T follicular helper cell (primary cell): ENCODE data around the gene PRDX5.

Experiments
- DNase-seq: peaks from one replicate; pipeline ENCODE4 v3.0.0-alpha.2; 2020; ENCODE audit warnings: low read depth

PRDX5 gene

DNA sequence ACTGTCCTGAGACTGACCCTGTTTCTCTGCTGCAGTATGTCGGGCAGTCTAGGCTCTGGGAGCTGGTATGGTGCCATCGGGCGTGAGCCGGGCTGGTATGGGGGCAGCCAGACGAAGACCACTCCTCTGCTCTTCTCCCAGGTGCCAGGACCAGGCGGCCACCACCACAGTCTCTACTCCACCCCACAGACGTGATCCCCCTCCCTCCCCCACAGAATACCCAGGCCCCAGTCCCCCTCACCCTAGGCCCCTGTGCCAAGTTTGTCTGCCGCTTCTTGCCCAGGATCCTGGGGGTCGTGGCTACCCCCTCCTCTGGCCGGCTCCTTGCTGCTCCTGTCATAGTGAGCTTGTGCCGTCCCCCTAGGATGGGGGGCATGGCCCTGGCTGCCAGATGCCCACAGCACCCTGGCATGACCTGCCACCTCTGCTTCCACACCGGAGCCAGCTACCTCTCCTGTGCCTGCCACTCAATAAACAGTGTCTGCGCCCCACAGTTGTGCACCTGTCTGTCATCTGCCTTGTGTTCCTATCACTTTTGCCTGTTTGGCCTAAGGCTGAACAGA, 28.8 kb upstream of the PRDX5 start:
- DNase-seq, result no peak

DNA sequence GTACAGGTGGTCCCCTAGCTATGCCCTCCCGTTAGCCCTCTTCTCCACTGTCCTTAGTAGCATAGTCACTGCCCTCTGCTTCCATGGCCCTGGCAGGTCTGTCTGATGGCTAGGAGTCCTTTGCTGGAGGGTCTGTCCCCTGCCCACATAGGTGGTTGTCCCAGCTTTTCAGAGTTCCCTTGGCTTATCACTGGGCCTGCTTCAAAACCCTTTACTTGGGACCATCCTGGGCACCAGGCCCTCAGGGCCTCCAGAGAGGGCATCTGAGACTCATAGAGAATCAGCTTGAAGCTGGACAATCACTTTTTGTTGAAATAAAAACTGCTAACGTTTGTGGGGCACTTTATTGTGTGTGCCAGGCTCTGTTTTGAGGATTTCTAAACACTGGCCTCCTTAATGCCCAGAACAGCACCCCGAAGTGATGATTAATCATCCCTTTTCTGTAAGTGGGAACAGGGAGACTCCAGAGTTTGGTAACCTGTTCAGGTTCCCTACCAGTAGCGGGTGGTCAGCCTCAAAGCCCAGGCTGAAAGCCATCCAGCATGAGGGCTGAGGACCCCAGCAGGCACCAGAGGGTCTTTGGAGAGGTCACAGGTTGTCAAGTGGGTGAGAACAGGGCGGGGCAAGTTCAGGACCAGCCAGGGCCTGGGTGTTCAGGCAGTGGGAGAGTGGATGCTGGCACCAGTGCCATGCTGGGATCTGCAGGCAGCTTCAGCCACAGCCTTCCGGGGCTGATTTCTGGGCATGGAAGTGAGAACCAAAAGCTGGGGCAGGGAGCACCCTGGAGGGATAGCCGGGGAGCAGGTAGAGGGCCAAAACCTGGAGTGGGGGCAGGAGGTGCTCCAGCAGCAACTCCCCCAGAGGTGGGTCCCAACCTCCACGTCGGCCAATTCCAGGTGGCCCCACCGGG, 27.3 kb upstream of the PRDX5 start:
- DNase-seq, result no peak

DNA sequence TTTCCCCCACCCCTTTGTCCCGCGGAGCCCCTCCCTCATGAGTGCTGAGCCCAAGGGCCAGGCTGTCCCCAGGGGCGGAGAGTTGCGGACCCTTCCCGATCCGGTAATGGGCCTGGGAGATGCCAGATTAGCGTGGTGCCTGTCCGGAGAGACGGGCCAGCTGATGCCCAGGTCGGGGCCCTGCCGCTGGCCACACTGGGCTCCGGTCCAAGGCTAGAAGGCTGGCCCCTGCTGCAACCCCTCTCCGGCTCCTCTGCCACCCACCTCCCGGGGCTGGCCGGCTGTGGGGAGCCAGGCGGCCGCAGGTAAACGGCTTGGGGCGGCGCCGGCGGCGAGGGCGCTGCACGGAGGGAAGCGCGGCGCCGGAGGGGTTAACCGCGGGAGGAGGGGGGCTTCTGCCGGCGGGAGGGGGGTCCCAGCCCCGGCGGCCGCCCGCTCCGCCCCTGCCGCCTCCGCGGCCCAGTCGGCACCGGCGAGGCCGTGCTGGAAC, 26.6 kb upstream of the PRDX5 start, which contains the start of gene KCNK4:
KCNK4 (plus strand) TSS at position 41 of the 490 bp plus-strand sequence. CDS start 1,717 bp downstream, outside the sequence.
- no peak for DNase-seq

DNA sequence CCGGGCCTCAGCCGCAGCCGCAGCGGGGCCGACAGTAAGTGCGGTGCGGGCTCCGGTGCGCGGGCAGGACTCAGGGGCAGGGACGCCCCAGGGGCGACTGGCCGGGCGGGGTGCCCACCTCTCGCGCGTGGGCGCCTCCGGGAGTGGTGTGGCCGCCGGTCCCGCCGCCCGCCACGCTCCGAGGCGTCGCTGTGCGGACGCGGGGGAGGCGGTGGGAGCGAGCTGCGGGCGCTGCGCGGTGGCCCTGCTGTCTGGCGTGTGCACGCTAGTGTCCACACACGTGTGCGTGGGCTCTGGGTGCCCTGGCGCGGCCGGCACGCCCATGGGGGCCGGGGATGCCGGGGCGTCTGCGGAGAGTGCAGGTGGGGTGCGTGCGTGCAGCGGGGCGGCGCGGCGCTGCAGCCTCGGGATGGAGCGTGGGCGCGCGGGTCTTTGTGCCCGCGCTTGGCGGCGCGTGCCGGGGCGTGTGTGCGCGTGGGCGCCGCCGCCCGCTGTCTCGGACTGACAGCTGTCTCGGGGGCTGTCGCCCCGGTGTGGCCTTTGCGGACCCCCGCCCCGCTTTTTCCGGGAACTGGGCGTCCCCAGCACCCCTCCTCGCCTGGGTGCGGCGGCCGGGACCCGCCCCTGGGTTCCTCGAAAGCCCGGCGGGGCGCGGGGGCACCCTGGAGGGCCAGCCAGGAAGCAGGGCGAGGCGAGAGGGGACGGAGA, 26.0 kb upstream of the PRDX5 start:
- no peak for DNase-seq

DNA sequence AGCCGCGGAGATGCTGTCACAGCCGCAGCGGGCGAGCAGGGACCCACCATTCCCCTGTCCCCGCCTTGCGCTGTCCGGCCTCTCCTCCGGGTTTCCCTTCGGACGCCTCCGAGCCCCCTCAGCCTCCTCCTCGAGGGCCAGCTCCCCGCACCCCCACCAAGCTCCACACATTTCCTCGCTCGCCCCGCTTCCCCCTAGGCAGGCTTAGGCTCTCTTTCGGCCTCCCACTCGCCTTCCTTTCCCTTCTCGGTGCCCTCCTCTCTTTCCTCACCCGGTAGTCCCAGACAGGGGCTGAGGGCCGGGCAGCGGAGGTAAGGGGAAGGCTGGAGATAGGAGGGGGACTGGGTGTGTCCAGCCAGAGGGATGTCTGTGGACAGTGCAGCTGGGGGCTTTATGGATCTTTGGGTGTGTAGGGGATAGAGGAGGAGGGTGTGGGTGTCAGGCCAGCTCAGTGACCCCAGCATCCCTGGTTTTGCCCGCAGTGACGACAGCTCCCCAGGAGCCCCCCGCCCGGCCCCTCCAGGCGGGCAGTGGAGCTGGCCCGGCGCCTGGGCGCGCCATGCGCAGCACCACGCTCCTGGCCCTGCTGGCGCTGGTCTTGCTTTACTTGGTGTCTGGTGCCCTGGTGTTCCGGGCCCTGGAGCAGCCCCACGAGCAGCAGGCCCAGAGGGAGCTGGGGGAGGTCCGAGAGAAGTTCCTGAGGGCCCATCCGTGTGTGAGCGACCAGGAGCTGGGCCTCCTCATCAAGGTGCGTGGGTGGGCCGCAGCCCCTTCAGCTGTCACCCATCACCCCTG, 25.3 kb upstream of the PRDX5 start:
- no peak for DNase-seq

DNA sequence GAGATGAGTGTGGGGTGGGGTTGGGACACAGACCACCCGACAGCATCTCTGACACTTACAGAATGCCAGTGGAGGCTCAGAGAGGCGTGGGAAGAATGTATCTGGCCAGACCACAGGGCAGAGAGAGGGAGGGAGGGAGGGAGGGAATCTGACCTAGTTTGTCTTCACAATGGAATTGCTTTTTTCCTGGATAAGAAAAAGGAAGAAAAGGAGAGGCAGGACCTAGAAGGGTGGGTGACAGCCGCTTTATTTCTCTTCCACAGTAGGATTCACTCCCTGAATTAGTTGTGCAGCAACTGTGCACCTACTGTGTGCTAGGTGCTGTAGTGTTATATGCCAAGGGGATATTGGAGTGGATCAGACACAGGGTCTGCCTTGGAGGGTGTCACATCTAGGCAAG, 23.1 kb upstream of the PRDX5 start:
- DNase-seq, result no peak

DNA sequence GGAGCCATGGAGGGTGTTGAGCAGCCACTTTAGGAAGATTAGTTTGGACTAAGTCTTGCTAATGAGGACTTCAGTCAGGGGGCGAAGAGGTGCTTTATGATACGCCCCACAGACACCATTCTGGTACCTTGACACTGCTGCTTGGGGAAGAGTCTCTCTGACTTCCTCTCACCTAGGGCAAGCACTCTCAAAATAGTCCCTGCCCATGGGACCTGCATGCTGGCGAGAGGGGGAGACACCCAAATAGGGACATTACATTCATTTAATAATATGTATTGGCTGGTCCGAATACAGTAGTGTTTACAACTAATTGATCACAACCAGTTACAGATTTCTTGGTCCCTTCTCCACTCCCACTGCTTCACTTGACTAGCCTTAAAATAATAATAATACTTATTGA, 22.2 kb upstream of the PRDX5 start:
- DNase-seq, result no peak

DNA sequence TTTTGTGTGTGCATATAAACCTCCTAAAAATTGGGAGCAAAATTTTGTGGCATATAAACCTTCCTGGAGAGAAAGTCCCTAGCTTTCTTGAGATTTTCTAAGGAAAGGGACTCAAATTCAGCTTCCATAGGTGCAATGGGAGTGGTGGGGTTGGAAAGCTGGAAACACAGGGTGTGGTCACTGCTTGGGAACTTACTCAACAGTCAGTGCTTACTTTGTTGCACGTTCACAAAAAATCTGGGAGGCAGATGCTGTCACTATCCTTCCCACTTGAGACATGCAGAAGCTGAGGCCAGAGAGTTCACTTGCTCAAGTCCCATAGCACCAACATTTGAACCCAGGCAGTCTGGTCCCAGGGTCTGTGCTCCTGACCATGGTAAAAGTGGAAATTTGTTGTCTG, 21.7 kb upstream of the PRDX5 start:
- no peak for DNase-seq

DNA sequence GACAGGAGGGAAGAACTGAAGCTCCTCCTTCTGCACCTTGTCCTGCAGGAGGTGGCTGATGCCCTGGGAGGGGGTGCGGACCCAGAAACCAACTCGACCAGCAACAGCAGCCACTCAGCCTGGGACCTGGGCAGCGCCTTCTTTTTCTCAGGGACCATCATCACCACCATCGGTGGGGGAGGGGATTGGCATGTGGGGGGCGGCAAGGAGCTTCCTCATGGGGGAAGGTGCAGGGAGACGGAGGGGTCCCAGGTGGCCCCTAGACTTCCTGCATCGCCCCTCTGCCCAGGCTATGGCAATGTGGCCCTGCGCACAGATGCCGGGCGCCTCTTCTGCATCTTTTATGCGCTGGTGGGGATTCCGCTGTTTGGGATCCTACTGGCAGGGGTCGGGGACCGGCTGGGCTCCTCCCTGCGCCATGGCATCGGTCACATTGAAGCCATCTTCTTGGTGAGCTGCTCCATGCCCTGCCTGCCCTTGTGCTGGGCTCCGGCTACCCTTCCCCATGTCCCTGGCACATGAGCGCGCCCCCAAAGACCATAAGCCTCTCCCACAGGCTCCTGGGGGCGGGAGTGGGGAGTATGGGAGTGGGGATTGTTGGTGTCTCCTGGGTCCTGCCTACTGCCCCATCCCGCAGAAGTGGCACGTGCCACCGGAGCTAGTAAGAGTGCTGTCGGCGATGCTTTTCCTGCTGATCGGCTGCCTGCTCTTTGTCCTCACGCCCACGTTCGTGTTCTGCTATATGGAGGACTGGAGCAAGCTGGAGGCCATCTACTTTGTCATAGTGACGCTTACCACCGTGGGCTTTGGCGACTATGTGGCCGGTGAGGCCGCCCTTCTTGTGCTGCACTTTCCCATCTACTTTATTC, 20.9 kb upstream of the PRDX5 start:
- DNase-seq, result no peak

DNA sequence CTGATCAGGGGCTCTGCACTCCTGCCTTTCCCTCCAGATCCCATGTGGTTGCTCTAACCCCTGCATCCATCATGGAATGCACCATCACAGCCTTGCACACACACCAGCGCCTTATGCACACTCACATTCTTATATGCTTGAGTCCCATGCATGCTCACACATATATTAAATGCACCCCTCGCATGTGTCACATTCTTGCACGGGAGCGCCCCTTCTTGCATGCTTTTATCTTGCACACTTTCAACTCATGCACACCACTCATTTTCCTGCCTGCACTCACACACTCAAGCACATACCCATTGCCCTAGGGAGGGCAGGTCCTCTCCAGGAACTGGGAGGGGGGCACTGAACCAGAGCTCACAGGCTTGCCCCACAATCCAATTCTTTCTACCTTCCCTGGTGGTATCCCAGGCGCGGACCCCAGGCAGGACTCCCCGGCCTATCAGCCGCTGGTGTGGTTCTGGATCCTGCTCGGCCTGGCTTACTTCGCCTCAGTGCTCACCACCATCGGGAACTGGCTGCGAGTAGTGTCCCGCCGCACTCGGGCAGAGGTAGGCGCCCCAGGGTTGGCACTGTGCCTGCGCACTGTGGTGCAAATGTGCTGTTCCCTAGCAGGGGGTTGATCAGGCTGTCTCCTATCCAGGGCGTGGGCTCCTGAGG, 20.1 kb upstream of the PRDX5 start:
- no peak for DNase-seq

DNA sequence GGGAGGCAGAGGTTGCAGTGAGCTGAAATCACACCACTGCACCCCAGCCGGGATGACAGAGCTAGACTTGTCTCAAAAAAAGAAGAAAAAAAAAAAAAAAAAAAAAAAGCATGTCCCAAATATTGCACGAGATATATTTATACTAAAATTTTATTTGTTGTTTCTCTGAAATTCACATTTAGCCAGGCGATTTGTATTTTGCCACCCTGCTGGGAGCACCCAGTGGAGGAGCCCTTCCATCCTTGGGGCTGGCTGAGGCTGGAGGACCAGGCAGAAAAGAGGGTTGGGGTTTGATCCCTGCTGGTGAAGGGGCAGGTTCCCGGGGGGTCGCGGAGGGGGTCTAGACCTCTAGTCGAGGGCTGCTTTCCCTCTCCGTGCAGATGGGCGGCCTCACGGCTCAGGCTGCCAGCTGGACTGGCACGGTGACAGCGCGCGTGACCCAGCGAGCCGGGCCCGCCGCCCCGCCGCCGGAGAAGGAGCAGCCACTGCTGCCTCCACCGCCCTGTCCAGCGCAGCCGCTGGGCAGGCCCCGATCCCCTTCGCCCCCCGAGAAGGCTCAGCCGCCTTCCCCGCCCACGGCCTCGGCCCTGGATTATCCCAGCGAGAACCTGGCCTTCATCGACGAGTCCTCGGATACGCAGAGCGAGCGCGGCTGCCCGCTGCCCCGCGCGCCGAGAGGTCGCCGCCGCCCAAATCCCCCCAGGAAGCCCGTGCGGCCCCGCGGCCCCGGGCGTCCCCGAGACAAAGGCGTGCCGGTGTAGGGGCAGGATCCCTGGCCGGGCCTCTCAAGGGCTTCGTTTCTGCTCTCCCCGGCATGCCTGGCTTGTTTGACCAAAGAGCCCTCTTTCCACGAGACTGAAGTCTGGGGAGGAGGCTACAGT, 18.7 kb upstream of the PRDX5 start:
- DNase-seq, result no peak

DNA sequence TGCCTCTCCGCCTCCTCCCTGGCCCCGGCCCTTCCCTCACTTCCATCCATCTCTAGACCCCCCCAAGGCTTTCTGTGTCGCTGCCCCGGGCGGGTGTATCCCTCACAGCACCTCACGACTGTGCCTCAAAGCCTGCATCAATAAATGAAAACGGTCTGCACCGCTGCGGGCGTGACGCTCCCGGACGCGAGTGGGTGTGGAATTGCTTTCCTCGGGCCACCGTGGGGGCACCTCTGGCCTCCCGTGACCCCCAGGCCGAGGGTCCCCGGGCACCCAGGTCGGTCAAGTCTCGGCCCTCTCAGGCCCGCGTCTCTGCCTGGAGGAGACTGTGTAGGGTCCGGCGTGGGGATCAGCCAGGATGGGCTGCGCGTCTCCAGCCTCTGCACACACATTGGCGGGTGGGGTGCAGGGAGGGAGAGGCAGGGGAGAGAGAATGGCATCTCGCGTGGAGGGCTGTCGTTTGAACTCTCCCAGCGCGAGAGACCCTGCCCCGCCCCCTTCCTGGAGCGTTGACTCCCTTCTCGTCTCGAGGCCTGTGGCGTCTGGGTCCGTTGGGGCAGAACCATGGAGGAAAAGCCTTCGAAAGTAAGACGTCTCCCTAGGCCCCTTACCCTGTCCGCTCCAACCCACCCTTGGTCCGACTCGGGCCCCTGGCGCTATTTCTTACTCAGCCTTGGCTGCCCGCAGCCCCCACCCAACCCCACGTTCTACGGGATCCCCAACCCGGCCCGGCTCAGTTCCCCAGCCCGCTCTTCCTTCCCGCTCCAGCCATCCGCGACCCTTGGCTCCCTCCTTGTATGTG, 17.9 kb upstream of the PRDX5 start, which contains the start of gene CATSPERZ:
CATSPERZ (plus strand) TSS at position 512 of the 802 bp plus-strand sequence; CDS start at position 565, 53 bp downstream.
- DNase-seq, result no peak

DNA sequence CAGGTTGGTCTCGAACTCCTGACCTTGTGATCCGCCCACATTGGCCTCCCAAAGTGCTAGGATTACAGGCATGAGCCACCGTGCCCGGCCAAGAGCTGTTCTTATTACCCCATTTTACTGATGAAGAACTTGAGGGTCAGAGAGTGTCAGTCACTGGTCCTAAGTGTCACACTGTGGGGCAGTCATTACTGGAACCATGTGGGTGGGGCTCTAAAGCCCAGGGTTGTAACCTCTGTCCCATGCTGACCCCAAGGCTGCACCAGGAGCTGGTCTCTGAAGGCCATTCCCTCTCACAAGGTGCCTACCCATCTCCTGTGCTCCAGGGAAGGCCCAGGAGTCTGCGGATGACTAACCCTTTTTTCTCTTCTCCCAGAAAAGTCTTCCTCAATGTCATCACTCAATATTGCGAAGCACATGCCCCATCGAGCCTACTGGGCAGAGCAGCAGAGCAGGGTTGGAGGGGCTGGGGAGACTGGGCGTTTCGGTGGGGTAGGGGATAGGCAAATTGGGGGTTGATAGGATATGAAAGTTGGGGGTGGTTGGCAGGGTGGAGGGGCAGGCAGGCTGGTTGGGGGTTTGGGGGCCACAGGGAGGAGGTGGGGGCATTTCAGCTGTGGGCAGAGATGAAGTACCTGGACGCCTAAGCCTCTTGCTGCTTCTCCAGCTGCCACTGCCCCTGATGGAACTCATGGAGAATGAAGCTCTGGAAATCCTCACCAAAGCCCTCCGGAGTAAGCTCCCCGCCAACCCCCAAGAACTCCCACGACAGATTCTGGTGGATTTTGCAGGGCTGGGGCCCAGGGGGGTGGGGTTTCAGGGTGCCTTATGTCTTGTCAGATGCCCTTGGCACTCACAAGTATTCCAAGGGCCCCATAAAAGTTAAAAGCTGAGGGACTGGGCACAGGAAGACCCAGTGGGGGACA, 14.6 kb upstream of the PRDX5 start:
- no peak for DNase-seq

DNA sequence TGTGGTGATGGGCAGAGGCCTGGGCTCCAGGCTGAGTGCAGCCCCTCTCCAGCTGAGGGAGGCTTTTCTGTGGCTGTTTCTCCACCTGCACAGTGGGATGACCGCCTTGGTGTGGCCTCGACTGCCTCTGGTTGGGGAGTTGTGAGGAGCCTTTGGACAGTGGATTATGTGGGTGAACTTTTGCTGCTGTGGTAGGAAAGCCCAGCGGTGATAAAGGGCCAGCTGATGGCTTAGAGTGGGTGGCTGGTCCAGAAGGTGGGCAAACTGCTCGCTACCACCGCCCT, 13.9 kb upstream of the PRDX5 start:
- no peak for DNase-seq

DNA sequence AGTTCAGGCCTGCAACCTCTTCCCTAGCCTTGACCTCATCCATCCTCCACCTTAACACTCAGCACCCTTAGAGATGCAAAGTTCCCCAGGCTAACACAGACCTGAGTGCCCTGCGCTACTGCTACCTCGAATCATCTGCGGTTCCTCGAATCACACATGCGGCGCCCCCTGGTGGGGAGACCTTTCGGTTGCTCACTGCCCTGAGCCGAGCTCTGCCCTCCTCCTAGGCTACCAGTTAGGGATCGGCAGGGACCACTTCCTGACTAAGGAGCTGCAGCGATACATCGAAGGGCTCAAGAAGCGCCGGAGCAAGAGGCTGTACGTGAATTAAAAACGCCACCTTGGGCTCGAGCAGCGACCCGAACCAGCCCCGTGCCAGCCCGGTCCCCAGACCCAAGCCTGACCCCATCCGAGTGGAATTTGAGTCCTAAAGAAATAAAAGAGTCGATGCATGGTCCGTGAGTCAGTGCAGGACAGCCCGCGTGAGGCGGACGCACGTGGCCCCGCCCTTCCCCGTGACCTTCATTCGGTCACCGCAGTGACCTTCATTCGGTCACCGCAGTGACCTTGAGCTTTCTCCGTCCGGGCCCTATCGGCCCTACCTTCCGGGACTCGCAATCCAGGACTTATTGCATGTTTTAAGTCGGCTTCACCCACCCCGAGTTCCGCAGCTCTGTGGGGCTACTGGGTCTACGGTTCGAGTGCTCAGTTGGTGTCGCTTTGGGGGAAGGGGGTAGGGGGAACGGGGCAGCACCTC, 13.4 kb upstream of the PRDX5 start:
- peak; percentile 89 for DNase-seq

DNA sequence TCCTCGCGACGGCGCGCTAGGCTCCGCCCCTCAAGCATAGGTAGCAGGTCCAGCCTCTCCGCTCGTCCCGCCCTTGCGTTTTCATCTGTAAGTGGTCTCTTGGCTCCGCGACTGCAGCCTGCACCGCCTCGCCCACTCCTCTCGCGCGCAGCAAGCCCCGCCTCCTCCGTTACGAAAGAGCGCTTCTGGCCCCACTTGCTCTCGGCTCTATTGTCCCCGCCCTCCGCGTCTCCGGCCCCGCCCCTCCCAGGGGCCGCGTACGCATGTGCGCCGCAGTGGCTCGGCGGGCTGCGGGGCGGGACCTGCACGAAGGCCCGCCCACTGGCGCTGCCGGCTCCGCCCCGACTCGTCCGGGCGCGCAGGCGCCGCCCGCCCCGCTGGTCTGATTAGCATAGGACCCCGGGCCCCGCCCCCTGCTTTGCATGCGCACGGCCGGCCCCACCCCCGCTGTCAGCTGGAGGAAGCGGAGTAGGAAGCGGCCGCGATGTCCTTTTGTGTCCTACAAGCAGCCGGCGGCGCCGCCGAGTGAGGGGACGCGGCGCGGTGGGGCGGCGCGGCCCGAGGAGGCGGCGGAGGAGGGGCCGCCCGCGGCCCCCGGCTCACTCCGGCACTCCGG, 12.7 kb upstream of the PRDX5 start, which contains the start of gene ESRRA:
ESRRA (plus strand) TSS at position 450 of the 616 bp plus-strand sequence. CDS start 1,656 bp downstream, outside the sequence.
- DNase-seq, result peak; percentile 99
